HG02610 (cell line): ENCODE results near the gene TTK.
"Not testable (repeated sequence)": the region's sequence is repeated elsewhere in the genome, so short reads cannot be mapped to it uniquely, and the experiment has no call there.

Source experiments
- ATAC-seq: cut with Tn5 transposase; IDR thresholded peaks from one replicate; pipeline ENCODE4 v1.9.1; 2021; ENCODE audit warnings: mild to moderate bottlenecking, moderate library complexity; ENCODE audit not compliant: unreplicated experiment

The TTK gene

DNA sequence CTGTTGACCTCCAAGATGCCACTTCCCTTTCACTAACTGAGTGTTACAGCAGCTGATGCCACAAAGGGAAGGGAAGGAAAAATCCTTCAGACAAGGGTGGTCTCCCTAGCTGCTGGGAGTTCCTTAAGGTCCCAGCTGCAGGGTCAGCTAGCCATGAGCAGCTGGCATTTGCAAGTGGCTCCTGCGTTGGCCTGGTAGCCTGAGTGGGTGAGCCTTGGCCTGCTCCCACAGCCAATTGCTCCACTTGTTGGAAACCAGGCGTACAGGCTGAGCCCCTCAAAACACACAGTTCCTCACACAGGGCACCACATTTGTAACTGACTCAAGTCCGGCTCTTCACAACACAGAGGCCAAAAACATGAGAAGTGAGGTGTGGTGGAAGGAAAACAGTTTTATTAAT lies 16.7 kb downstream of the TTK start:
- no peak for ATAC-seq

DNA sequence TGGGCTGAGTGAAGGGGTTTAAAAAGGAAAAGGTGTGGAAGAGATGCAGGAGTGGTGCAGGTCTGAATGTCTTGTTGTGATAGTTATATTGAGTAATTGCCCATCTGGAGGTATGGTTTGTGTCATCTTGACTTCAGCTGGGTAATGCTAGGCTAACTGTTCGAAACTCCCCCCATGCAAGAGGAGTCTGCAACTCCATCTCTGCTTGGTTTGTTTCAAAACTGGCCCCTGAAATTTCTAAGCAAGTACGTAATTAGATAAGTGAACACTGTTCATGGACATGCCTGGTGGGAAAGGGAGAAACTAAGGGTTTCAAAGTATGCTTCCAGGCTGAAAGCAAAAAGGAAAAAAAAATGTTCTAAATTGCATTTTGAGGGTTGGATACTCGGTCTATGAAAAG lies 17.1 kb downstream of the TTK start:
- no peak for ATAC-seq

DNA sequence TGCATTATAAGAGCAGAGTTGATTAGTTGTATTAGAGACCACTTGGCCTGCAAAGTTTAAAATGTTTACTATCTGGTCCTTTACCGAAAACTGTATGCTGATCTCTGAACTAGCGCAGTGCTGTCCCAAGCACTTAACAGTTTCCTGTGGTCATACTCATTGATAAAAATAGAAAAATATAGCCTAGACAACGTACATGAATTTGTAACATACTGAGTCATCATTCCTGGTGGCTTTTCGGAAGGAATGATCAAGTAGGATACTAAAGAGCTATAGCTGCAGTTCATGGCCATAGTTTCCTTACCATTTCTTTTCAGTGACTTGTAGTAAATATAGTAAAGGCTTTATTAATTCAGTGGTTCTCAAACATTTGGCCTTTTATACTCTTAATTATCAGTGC lies 18.4 kb downstream of the TTK start:
- ATAC-seq, result no peak

DNA sequence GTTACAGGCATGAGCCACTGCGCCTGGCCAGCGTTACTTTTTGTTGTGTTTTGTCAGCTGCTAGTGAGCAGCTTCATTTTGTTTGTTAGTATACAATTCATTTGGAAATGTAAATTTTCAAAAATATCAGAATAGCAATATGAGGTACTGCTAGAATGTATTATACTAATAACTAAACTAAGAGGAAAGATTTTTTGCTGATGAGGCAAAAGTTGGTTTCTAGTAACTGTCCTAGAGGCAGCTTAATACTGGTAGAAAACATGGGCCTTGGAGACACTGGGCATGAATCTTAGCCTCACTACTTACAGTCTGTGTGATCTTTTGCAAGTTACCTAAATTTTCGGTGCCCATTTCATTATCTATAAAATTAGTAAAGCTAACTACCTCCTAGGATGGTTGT lies 24.1 kb downstream of the TTK start:
- no peak for ATAC-seq

DNA sequence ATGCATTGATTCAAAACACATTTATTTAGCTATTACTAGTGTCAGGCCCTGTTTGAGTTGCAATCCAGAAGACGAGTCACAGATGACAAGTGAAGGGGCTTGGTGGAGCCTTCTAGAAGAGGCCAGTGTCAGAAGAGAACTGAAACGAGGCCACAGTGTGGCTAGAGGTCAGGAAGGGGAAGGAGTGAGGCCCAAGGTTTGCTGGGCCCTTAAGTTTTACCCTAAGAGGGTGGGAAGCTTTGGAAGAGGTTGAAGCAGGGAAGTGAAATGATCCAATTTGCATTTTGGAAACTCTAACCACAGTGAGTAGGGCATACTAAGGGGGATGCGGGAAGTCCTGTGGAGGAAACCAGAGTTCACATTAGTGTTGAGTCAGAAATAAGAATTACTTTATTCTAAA lies 25.0 kb downstream of the TTK start:
- ATAC-seq, result peak; percentile 95

DNA sequence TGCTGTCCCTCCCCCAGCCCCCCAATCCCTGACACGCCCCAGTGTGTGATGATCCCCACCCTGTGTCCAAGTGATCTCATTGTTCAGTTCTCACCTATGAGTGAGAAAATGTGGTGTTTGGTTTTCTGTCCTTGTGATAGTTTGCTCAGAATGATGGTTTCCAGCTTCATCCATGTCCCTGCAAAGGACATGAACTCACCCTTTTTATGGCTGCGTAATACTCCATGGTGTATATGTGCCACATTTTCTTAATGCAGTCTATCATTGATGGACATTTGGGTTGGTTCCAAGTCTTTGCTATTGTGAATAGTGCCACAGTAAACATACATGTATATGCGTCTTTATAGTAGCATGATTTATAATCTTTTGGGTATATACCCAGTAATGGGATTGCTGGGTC lies 43.8 kb downstream of the TTK start:
- ATAC-seq, result not testable (repeated sequence)

DNA sequence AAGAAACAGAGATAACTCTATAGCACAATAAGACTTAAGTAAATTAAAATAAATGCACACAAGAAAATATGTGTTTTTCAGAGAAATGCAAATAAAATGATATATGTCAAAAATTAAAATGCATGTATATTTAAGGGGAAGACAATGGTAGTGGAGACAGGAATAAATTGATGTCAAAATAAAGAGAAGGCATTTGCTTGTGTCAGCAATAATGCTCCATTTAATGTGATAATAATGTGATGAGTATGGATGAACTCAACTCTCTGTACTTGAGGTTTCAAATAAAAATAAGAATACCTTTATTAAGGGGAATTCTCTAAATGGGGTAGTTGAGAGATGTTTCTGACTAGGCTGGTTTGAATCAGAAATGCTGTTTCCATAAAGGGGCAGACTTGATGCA lies 56.3 kb downstream of the TTK start:
- no peak for ATAC-seq

DNA sequence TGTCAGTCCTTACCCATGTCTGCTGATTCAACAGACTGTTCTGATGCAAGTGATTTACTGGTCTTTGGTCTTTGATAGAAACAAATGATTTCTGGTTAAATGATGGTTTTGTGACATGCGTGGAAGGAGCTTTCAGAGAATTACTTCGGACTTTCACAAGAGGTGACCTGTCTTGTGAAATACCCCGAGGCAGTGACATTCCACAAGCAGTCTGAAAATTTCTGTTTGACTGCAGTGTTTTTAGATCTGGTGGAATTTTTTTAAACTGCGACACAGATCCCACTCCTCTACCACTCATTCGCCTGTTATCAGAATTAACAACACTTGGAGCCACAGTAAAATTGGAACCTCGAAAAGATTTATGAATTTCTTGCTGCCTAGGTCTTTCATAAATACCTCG lies 63.7 kb downstream of the TTK start:
- not testable (repeated sequence) for ATAC-seq

DNA sequence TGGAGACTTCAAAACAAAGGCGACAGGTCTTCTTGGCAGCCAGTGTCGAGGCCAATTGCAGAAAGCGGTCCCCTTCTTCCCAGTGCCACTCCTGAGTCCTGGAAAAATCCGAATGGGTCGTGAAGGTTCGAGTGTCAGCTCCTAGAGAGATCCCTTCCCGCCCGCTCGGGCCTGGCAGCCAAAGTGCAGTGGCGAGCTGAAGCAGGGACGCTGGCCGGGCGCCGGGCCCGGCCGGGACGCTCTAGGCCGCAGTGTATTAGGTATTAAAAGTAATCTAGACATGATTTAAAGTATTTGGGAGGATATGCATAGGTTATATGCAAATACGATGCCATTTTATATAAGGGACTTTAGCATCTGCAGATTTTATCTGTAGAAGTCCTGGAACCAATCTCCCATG lies 66.0 kb downstream of the TTK start:
- ATAC-seq, result not testable (repeated sequence)

DNA sequence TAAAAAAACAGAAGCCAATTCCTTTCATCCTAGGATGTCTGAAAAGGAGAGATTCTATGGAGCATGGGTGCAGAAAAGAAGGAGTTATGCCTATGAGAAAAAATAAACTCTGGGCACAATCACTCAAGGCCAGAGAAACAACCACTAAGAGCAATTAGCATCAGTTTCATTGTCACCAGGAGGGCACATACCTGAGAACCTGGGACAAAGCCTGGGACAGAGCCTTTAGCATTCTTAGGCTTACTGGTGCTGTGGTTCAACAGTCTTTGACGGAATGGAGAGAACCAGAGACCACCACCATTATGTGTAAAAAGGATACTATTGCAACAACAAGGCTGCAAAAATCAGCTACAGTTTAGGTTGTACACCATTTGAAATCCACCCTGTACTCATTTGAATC lies 72.6 kb downstream of the TTK start:
- no peak for ATAC-seq

DNA sequence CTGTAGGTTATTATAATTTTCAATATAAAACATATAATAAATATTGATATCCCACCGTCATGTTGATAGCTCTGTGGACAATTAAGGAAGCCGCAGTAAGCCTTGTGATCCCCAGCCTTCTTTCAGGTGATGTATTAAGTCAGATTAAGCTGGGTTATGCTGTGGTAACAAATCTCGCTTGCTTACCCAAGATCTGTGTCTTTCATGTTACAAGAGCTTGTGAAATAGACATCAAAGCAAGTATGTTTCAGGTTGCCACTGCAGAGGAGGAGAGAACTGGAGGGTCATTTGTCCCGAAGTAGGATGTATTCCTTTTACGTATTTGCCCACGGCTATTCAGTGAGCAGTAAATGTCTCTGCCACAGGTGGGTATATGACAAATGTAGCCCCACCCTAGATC lies 84.2 kb downstream of the TTK start:
- no peak for ATAC-seq

DNA sequence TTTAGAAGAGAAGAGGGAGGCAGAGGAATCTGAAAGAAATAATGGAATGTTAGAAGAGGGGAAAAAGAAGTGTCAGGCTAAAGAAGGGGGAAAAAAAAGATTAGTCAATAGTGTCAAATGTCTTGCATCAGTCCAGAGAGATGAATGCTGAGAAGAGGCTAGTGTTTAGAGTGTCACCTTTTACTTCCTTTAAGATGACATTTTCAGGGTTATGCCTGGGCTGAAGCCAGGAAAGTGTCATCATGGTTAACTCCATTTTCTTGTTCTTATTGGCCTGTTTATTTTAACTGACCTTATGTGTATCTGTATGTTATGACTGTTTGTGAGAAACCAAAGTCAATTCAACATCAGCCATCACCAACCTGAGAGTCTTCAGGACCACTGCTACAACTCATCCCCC lies 87.1 kb downstream of the TTK start:
- no peak for ATAC-seq
